HG03135 (cell line): ENCODE data around the gene SMIM9.
"Not testable (repeated sequence)": the region's sequence is repeated elsewhere in the genome, so short reads cannot be mapped to it uniquely, and the experiment has no call there.

ENCODE experiments used
- ATAC-seq: cut with Tn5 transposase; IDR thresholded peaks from one replicate; pipeline ENCODE4 v1.9.1; 2021; ENCODE audit warnings: mild to moderate bottlenecking, moderate library complexity; ENCODE audit not compliant: unreplicated experiment

SMIM9 gene

GRCh38 chrX:154834562-154834961, at the start of gene SMIM9:
Gene SMIM9 (minus strand): TSS chrX:154834662. CDS start chrX:154830856, 3,806 bp downstream.
- no peak for ATAC-seq

- ATAC-seq = not testable (repeated sequence)
Measured at GRCh38 chrX:154884069-154884468, 49.6 kb upstream of the SMIM9 start.

- no peak for ATAC-seq
Measured at GRCh38 chrX:154873329-154873728, 38.9 kb upstream of the SMIM9 start.

- ATAC-seq = not testable (repeated sequence)
Measured at GRCh38 chrX:154868522-154868921, 34.1 kb upstream of the SMIM9 start.

GRCh38 chrX:154855256-154855655, 20.8 kb upstream of the SMIM9 start:
- no peak for ATAC-seq

- ATAC-seq = no peak
Measured at GRCh38 chrX:154850957-154851611, 16.6 kb upstream of the SMIM9 start.

- no peak for ATAC-seq
Measured at GRCh38 chrX:154840856-154841255, 6.4 kb upstream of the SMIM9 start.

- no peak for ATAC-seq
Measured at GRCh38 chrX:154836163-154836562, 1.7 kb upstream of the SMIM9 start.

- ATAC-seq = no peak
Measured at GRCh38 chrX:154833746-154834274, 652 bp downstream of the SMIM9 start.

- no peak for ATAC-seq
Measured at GRCh38 chrX:154829926-154830442, 4.5 kb downstream of the SMIM9 start.

- no peak for ATAC-seq
Measured at GRCh38 chrX:154829134-154829533, 5.3 kb downstream of the SMIM9 start.

- ATAC-seq = no peak
Measured at GRCh38 chrX:154828016-154828408, 6.5 kb downstream of the SMIM9 start.

GRCh38 chrX:154827194-154828015, 7.1 kb downstream of the SMIM9 start:
- ATAC-seq = peak; percentile 94

- ATAC-seq = not testable (repeated sequence)
Measured at GRCh38 chrX:154825586-154825985, 8.9 kb downstream of the SMIM9 start.

- ATAC-seq = no peak
Measured at GRCh38 chrX:154824638-154825037, 9.8 kb downstream of the SMIM9 start.

GRCh38 chrX:154822029-154822428, 12.4 kb downstream of the SMIM9 start:
- no peak for ATAC-seq

- no peak for ATAC-seq
Measured at GRCh38 chrX:154821523-154821922, 12.9 kb downstream of the SMIM9 start.

GRCh38 chrX:154819771-154820341, 14.6 kb downstream of the SMIM9 start:
- peak; percentile 60 for ATAC-seq

GRCh38 chrX:154818916-154819770, 15.3 kb downstream of the SMIM9 start:
- no peak for ATAC-seq

- ATAC-seq = not testable (repeated sequence)
Measured at GRCh38 chrX:154817048-154817618, 17.3 kb downstream of the SMIM9 start.
